K562 (cell line): ENCODE measurements around the gene ITPR2. TPM values are rescaled to one million over a fixed set of nuclear protein-coding genes. Genes with fewer than 3 reads are reported as not detected.
A peak's percentile ranks its signal among the peaks of the same experiment; 100 is the strongest.

Experiments used
- ARHGAP35 ChIP-seq: fragments of 450-650 bp; IDR thresholded peaks from 2 replicates; pipeline ENCODE4 v1.6.1; 2018; ENCODE audit not compliant: partially characterized antibody
- CHD1 ChIP-seq: fragments of 200-600 bp; sonication (generic); IDR thresholded peaks from one replicate; pipeline ENCODE4 v1.6.1; 2012; ENCODE audit warnings: mild to moderate bottlenecking, moderate library complexity, low read length, inconsistent platforms
- GATA2 ChIP-seq: sonication (generic); formaldehyde crosslinking; IDR thresholded peaks from 2 replicates; pipeline ENCODE4 v1.4.0; 2020; ENCODE audit warnings: mild to moderate bottlenecking, missing genetic modification reagents
- NFYB ChIP-seq: IDR thresholded peaks from 2 replicates; pipeline ENCODE4 v1.6.1; 2011; ENCODE audit warnings: mild to moderate bottlenecking, moderate library complexity; ENCODE audit not compliant: insufficient read length; ENCODE audit errors: extremely low read depth
- polyA plus RNA-seq, 8 experiments: library from polyadenylated mRNA; depleted of rRNA in 4 of 8; stranded (reverse) in 5 of 8; unstranded in 3 of 8; fragments of >200 nt; fragmentation: Nextera tagmentation in 2 of 8; fragmentation: Illumina TruSeq in 1 of 8; extraction: Ambion mirVana in 2 of 8; extraction: Trizol in 1 of 8; gene quantifications; 2 replicates each; pipeline versions ENCODE4 v1.2.1 to v1.2.3, GENCODE V29; 2011 to 2014; ENCODE audit warnings: inconsistent platforms in 1 of 8, missing spikeins in 1 of 8
- total RNA-seq, 7 experiments: library from RNA; depleted of rRNA in 6 of 7; stranded (reverse); fragments of >200 nt in 6 of 7; fragmentation: Illumina TruSeq in 2 of 7; extraction: Trizol in 2 of 7; gene quantifications; 2 replicates each; pipeline versions ENCODE4 v1.2.1 to v1.2.3, GENCODE V29; 2011 to 2021; ENCODE audit warnings: low replicate concordance in 1 of 7
- TF ChIP-seq, protein P1 (sequence below): fragments of 200-800 bp; sonication (Bioruptor generic); IDR thresholded peaks from 2 replicates; pipeline ENCODE4 v1.6.1; 2017; ENCODE audit warnings: missing genetic modification characterization, missing compliant biosample characterization
- TF ChIP-seq, protein P2 (sequence below), 2 experiments: fragments of 450-650 bp; IDR thresholded peaks; 2 replicates each; pipeline ENCODE4 v1.6.1; 2018; ENCODE audit warnings: mild to moderate bottlenecking in 2 of 2, low read depth in 1 of 2; ENCODE audit not compliant: partially characterized antibody in 2 of 2
- TF ChIP-seq, protein P3 (sequence below): fragments of 450-650 bp; formaldehyde crosslinking; conservative IDR thresholded peaks from 2 replicates; pipeline ENCODE4 v1.4.0; 2022; ENCODE audit warnings: mild to moderate bottlenecking, missing genetic modification characterization
- TF ChIP-seq, protein P4 (sequence below), 3 experiments: fragments of 200-800 bp in 1 of 3; fragments of 250-450 bp in 1 of 3; fragments of 450-650 bp in 1 of 3; sonication (Bioruptor Pico) in 1 of 3; sonication (Bioruptor generic) in 1 of 3; formaldehyde crosslinking in 1 of 3; IDR thresholded peaks; 2 replicates each; pipeline versions ENCODE4 v1.6.1 to v1.8.0; 2016 to 2022; ENCODE audit warnings: mild to moderate bottlenecking in 2 of 3, missing genetic modification characterization in 2 of 3, missing compliant biosample characterization in 1 of 3, moderate library complexity in 1 of 3

ITPR2 gene
- total and polyA plus RNA-seq, 9 of the 15 experiments (the other 6 are each of a cell fraction or from before 2014, with no cell fraction given), result 0.21 to 3.3 (median 0.95) TPM

DNA sequence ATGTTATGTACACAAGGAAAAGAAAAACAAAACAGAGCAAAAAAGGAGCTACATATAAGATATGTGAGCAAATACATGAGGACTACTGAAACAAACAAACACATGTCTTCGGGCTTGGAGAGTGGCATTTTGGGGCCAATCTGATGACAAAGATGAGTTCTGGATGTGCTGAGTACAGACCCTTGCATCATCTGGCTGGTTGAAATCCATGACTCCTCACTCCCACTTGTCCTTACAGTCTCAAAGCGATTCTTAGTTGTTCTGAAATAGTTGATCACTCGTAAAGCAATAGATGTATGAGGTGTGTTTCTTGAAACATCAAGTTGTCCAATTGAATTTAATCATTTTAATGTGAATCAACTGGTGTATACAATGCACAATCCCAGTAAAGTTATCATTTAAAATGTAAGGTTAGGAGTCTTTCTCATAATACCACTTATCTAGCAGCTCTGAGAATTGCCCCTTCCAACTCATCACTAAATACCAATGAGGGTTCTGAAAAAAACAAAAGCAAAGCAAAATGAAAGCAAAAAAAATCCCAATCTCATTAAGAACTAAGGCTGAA is 136.9 kb downstream of the ITPR2 start (continued):
- TF ChIP-seq, protein P1, sequence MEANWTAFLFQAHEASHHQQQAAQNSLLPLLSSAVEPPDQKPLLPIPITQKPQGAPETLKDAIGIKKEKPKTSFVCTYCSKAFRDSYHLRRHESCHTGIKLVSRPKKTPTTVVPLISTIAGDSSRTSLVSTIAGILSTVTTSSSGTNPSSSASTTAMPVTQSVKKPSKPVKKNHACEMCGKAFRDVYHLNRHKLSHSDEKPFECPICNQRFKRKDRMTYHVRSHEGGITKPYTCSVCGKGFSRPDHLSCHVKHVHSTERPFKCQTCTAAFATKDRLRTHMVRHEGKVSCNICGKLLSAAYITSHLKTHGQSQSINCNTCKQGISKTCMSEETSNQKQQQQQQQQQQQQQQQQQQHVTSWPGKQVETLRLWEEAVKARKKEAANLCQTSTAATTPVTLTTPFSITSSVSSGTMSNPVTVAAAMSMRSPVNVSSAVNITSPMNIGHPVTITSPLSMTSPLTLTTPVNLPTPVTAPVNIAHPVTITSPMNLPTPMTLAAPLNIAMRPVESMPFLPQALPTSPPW (CRISPR knock-in tag), result no peak
- TF ChIP-seq, protein P2, sequence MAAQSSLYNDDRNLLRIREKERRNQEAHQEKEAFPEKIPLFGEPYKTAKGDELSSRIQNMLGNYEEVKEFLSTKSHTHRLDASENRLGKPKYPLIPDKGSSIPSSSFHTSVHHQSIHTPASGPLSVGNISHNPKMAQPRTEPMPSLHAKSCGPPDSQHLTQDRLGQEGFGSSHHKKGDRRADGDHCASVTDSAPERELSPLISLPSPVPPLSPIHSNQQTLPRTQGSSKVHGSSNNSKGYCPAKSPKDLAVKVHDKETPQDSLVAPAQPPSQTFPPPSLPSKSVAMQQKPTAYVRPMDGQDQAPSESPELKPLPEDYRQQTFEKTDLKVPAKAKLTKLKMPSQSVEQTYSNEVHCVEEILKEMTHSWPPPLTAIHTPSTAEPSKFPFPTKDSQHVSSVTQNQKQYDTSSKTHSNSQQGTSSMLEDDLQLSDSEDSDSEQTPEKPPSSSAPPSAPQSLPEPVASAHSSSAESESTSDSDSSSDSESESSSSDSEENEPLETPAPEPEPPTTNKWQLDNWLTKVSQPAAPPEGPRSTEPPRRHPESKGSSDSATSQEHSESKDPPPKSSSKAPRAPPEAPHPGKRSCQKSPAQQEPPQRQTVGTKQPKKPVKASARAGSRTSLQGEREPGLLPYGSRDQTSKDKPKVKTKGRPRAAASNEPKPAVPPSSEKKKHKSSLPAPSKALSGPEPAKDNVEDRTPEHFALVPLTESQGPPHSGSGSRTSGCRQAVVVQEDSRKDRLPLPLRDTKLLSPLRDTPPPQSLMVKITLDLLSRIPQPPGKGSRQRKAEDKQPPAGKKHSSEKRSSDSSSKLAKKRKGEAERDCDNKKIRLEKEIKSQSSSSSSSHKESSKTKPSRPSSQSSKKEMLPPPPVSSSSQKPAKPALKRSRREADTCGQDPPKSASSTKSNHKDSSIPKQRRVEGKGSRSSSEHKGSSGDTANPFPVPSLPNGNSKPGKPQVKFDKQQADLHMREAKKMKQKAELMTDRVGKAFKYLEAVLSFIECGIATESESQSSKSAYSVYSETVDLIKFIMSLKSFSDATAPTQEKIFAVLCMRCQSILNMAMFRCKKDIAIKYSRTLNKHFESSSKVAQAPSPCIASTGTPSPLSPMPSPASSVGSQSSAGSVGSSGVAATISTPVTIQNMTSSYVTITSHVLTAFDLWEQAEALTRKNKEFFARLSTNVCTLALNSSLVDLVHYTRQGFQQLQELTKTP (IDR thresholded peaks at IDR 0.05; ENCODE audit: low read depth in 1 of 2, partially characterized antibody in 2 of 2), result peak in 1 of 2 experiments; percentile 4
- TF ChIP-seq, protein P3, sequence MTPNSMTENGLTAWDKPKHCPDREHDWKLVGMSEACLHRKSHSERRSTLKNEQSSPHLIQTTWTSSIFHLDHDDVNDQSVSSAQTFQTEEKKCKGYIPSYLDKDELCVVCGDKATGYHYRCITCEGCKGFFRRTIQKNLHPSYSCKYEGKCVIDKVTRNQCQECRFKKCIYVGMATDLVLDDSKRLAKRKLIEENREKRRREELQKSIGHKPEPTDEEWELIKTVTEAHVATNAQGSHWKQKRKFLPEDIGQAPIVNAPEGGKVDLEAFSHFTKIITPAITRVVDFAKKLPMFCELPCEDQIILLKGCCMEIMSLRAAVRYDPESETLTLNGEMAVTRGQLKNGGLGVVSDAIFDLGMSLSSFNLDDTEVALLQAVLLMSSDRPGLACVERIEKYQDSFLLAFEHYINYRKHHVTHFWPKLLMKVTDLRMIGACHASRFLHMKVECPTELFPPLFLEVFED (CRISPR knock-in tag), result no peak
- TF ChIP-seq GATA2, result no peak
- TF ChIP-seq CHD1, result no peak
- no peak for TF ChIP-seq ARHGAP35
- no peak for TF ChIP-seq NFYB
- TF ChIP-seq, protein P4, sequence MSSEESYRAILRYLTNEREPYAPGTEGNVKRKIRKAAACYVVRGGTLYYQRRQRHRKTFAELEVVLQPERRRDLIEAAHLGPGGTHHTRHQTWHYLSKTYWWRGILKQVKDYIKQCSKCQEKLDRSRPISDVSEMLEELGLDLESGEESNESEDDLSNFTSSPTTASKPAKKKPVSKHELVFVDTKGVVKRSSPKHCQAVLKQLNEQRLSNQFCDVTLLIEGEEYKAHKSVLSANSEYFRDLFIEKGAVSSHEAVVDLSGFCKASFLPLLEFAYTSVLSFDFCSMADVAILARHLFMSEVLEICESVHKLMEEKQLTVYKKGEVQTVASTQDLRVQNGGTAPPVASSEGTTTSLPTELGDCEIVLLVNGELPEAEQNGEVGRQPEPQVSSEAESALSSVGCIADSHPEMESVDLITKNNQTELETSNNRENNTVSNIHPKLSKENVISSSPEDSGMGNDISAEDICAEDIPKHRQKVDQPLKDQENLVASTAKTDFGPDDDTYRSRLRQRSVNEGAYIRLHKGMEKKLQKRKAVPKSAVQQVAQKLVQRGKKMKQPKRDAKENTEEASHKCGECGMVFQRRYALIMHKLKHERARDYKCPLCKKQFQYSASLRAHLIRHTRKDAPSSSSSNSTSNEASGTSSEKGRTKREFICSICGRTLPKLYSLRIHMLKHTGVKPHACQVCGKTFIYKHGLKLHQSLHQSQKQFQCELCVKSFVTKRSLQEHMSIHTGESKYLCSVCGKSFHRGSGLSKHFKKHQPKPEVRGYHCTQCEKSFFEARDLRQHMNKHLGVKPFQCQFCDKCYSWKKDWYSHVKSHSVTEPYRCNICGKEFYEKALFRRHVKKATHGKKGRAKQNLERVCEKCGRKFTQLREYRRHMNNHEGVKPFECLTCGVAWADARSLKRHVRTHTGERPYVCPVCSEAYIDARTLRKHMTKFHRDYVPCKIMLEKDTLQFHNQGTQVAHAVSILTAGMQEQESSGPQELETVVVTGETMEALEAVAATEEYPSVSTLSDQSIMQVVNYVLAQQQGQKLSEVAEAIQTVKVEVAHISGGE (CRISPR knock-in tag; IDR thresholded peaks at IDR 0.05), result no peak; a peak in 2 of 6 replicates
